A549 treated with RU486 at 1 μM for 4 hours (cell line): Measurements from ENCODE around the gene PI3. TPM values are rescaled to one million over a fixed set of nuclear protein-coding genes. Genes with fewer than 3 reads are reported as not detected.

Experiments
- total RNA-seq: library from RNA; stranded (reverse); fragments of 200-300 nt; extraction: Qiagen RNA extraction; gene quantifications from 5 replicates; pipeline ENCODE4 v1.2.3, GENCODE V29; 2022; ENCODE audit warnings: low read depth

PI3 gene, protein sequence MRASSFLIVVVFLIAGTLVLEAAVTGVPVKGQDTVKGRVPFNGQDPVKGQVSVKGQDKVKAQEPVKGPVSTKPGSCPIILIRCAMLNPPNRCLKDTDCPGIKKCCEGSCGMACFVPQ
- total RNA-seq, result 2.2 to 3.6 TPM (median 3.5 TPM) in 5 replicates

DNA sequence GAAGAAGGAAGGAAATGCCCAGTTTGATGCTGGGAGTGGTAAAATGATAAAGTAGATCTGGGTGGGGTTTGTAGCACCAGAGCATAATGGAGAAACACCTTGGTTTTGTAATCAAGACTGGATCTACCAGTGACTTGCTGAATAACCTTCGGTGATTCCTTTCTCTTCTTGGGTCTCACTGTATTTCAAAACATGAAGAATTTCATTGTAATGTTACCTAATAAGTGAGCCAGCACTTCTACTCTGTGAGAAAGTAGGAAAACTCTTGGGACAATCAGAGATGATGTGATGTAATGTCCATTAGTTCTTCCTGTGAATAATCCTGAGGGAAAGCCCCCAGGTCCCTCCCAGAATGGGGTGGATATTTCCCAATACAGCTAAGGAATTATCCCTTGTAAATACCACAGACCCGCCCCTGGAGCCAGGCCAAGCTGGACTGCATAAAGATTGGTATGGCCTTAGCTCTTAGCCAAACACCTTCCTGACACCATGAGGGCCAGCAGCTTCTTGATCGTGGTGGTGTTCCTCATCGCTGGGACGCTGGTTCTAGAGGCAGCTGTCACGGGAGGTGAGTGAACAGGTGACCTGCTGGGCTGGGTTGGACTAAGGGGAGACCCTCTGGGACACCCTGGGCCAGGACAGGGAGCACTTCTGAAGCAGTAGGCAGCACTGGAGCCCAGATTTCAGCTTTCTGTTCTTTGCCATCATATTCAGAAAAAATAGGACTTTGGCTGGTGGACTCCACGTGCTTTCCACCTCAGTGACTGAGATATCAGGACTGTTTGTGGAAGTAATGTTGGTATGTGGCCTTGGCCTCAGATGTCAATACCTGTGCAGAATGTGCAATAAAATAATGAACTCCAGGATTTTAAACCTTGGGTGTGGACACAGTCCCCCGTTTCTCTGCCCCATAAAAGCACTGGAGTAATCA, at the start of gene PI3:
PI3 (plus strand) TSS at position 469 of the 931 bp plus-strand sequence; CDS start at position 490, 21 bp downstream.

DNA sequence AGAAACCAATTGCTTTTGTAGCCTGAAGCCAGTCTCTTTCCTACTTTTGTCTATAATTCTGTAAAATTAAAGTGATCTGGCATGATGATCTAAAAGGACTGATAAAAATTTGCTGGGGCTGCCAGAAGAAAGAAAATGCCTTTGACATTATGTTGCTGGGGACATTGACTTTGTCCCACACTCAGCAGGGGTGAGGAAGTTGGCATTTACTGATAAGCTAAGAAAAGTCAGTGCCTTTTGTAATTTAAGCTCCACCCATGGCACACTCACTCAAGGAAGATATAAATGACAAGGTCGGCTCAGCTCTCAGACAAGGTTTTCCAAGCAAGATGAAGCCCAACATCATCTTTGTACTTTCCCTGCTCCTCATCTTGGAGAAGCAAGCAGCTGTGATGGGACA, 32.0 kb downstream of the PI3 start, which contains the start of gene SEMG1:
SEMG1 (plus strand) TSS at position 309 of the 400 bp plus-strand sequence; CDS start at position 330, 21 bp downstream.

DNA sequence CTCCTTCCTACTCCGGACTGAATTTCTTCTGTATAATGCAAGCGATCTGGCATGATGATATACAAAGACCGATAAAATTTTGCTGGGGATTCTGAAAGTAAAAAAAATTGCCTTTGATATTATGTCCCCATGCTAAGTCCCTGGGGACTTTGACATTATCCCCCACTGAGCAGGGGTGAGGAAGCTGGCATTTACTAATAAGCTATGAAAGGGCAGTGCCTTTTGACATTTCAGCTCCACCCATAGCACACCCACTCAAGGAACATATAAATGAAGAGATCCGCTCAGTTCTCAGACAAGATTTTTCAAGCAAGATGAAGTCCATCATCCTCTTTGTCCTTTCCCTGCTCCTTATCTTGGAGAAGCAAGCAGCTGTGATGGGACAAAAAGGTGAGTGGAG, 46.4 kb downstream of the PI3 start, which contains the start of gene SEMG2:
SEMG2 (plus strand) TSS at position 298 of the 400 bp plus-strand sequence; CDS start at position 315, 17 bp downstream.

Other genes with a start within 250 kb of the PI3 start
- gene TOMM34, start 214.5 kb upstream of the PI3 start, total RNA-seq, result 40.7 to 48.2 TPM (median 41.1 TPM) in 5 replicates
- 10.0 to 14.9 TPM (median 14.1 TPM) in 5 replicates for gene STK4, start 208.4 kb upstream of the PI3 start, total RNA-seq
- not detected in 5 replicates for gene KCNS1, start 73.8 kb upstream of the PI3 start, total RNA-seq
- gene WFDC5, start 59.7 kb upstream of the PI3 start, total RNA-seq, result not detected in 5 replicates
- gene WFDC12, start 50.4 kb upstream of the PI3 start, total RNA-seq, result not detected in 5 replicates
- gene SEMG1, start 32.1 kb downstream of the PI3 start, total RNA-seq, result not detected in 5 replicates
- gene SEMG2, start 46.5 kb downstream of the PI3 start, total RNA-seq, result not detected in 5 replicates
- 8.9 to 16.3 TPM (median 11.7 TPM) in 5 replicates for gene SLPI, start 79.7 kb downstream of the PI3 start, total RNA-seq
- not detected in 5 replicates for gene RBPJL, start 131.9 kb downstream of the PI3 start, total RNA-seq
- gene MATN4, start 133.4 kb downstream of the PI3 start, total RNA-seq, result 0.06 to 0.14 TPM (median 0.12 TPM) in 4 of 5 replicates, not detected in the other
- 119 to 141 TPM (median 134 TPM) in 5 replicates for gene SDC4, start 173.5 kb downstream of the PI3 start, total RNA-seq
- 29.1 to 31.6 TPM (median 30.4 TPM) in 5 replicates for gene SYS1, start 188.3 kb downstream of the PI3 start, total RNA-seq
- not detected in 5 replicates for gene TP53TG5, start 203.4 kb downstream of the PI3 start, total RNA-seq
- gene DBNDD2, start 233.4 kb downstream of the PI3 start, total RNA-seq, result 23.3 to 31.4 TPM (median 26.8 TPM) in 5 replicates
- gene PIGT, start 241.2 kb downstream of the PI3 start, total RNA-seq, result 86.2 to 103 TPM (median 99.3 TPM) in 5 replicates